Measurements from ENCODE around the gene TRPM5.

DNA sequence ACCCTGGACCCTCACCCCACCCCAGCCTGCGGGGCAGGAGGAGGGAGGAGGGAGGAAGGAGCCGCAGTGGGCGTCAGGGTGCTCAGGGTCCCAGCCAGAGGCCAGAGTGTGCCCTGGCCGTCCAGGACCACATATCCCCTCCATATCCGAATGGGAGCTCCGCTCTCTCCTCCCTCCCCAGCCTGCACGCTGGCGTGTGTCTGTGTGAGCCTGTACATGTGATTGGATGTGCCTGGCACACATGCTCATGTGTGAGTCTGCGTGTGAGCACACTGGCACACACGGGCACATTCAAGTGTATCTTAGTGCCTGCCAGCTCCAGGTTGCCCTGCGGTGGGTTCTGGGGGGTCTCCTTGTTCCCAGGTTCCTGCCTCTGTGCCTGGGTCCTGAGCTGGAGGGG, 35.6 kb downstream of the TRPM5 start:
- TF ChIP-seq, protein P1, sequence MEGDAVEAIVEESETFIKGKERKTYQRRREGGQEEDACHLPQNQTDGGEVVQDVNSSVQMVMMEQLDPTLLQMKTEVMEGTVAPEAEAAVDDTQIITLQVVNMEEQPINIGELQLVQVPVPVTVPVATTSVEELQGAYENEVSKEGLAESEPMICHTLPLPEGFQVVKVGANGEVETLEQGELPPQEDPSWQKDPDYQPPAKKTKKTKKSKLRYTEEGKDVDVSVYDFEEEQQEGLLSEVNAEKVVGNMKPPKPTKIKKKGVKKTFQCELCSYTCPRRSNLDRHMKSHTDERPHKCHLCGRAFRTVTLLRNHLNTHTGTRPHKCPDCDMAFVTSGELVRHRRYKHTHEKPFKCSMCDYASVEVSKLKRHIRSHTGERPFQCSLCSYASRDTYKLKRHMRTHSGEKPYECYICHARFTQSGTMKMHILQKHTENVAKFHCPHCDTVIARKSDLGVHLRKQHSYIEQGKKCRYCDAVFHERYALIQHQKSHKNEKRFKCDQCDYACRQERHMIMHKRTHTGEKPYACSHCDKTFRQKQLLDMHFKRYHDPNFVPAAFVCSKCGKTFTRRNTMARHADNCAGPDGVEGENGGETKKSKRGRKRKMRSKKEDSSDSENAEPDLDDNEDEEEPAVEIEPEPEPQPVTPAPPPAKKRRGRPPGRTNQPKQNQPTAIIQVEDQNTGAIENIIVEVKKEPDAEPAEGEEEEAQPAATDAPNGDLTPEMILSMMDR (IDR thresholded peaks at IDR 0.05; ENCODE audit: low read length) = no peak
- TF ChIP-seq EZH2phosphoT487 (IDR thresholded peaks at IDR 0.05; ENCODE audit: low read length) = no peak

All from MM.1S (cell line).